SK-N-SH (cell line): ENCODE data around the gene NBEAL1. TPM values are rescaled to one million over a fixed set of nuclear protein-coding genes. Genes with fewer than 3 reads are reported as not detected.

Source experiments
- CTCF ChIA-PET: fragments of 300-600, 350-600 bp; formaldehyde crosslinking; extraction: SDS; loops from one replicate; lab custom pipeline; 2021; lab: Yijun Ruan, JAX
- POLR2A ChIA-PET: fragments of 350-600 bp; sonication (Branson Sonifier 250); formaldehyde crosslinking; extraction: SDS; loops from one replicate; lab custom pipeline; 2020; ENCODE audit warnings: antibody characterized with exemption, inconsistent platforms; lab: Yijun Ruan, JAX
- DNase-seq: peaks from one replicate; pipeline ENCODE4 v3.0.0; 2012
- H2AFZ ChIP-seq: fragments of 200-600 bp; sonication (generic); 2 replicates; pipeline ENCODE4 v1.8.1; 2016; ENCODE audit warnings: antibody characterized with exemption, mild to moderate bottlenecking, low read depth
- H3F3A ChIP-seq: fragments of 200-600 bp; sonication (generic); replicated peaks from 2 replicates; pipeline ENCODE3; 2016; ENCODE audit warnings: antibody characterized with exemption, mild to moderate bottlenecking; ENCODE audit not compliant: insufficient read depth
- H3K27ac ChIP-seq, 2 experiments: fragments of 200-500 bp in 1 of 2; fragments of 200-600 bp in 1 of 2; sonication (Bioruptor generic) in 1 of 2; sonication (generic), shearing (Covaris generic) in 1 of 2; 2 replicates each; pipeline versions ENCODE4 v1.5.1 to v1.6.1; 2014 to 2016; ENCODE audit warnings: low read depth in 2 of 2, inconsistent platforms in 1 of 2, low read length in 1 of 2, mild to moderate bottlenecking in 1 of 2, mixed read lengths in 1 of 2
- H3K27me3 ChIP-seq: fragments of 200-600 bp; sonication (generic), shearing (Covaris generic); 2 replicates; pipeline ENCODE4 v1.6.1; 2016; ENCODE audit warnings: mixed run types; ENCODE audit not compliant: insufficient read depth
- H3K36me3 ChIP-seq, 2 experiments: fragments of 200-500 bp in 1 of 2; fragments of 200-600 bp in 1 of 2; sonication (Bioruptor generic) in 1 of 2; sonication (generic) in 1 of 2; replicated peaks in 1 of 2; 2 replicates each; pipeline versions ENCODE3 to v1.5.1; 2014 to 2016; ENCODE audit warnings: low read length in 1 of 2, mild to moderate bottlenecking in 1 of 2; ENCODE audit not compliant: insufficient read depth in 2 of 2, control insufficient read depth in 1 of 2
- H3K4me1 ChIP-seq, 2 experiments: fragments of 200-500 bp in 1 of 2; fragments of 200-600 bp in 1 of 2; sonication (Bioruptor generic) in 1 of 2; sonication (generic), shearing (Covaris generic) in 1 of 2; 2 replicates each; pipeline versions ENCODE4 v1.5.1 to v1.6.1; 2014 to 2016; ENCODE audit warnings: low read depth in 1 of 2, low read length in 1 of 2, mixed run types in 1 of 2; ENCODE audit not compliant: insufficient read depth in 2 of 2, control insufficient read depth in 1 of 2
- H3K4me2 ChIP-seq: fragments of 200-600 bp; sonication (generic), shearing (Covaris generic); 2 replicates; pipeline ENCODE4 v1.6.1; 2017; ENCODE audit warnings: mixed run types
- H3K4me3 ChIP-seq, 2 experiments: fragments of 200-500 bp in 1 of 2; fragments of 200-600 bp in 1 of 2; sonication (Bioruptor generic) in 1 of 2; sonication (generic), shearing (Covaris generic) in 1 of 2; 2 replicates each; pipeline versions ENCODE4 v1.5.1 to v1.8.1; 2014 to 2016; ENCODE audit warnings: low read depth in 2 of 2, inconsistent platforms in 1 of 2, low read length in 1 of 2, mild to moderate bottlenecking in 1 of 2, mixed read lengths in 1 of 2, moderate library complexity in 1 of 2
- H3K79me2 ChIP-seq: fragments of 200-600 bp; sonication (generic); 2 replicates; pipeline ENCODE4 v1.8.1; 2017; ENCODE audit warnings: mild to moderate bottlenecking; ENCODE audit not compliant: insufficient read depth
- H3K9ac ChIP-seq: fragments of 200-600 bp; sonication (generic); 2 replicates; pipeline ENCODE4 v1.6.1; 2017; ENCODE audit warnings: mixed run types
- H3K9me2 ChIP-seq: fragments of 200-600 bp; sonication (generic); 2 replicates; pipeline ENCODE4 v1.6.1; 2017; ENCODE audit warnings: mixed run types
- H3K9me3 ChIP-seq: fragments of 200-600 bp; sonication (generic); 2 replicates; pipeline ENCODE4 v1.6.1; 2017; ENCODE audit warnings: mixed run types, mild to moderate bottlenecking, moderate library complexity
- H4K20me1 ChIP-seq: fragments of 200-600 bp; sonication (generic); 2 replicates; pipeline ENCODE4 v1.6.1; 2017; ENCODE audit warnings: mild to moderate bottlenecking, mixed run types; ENCODE audit not compliant: insufficient read depth
- CHD2 ChIP-seq: fragments of 150-350 bp; IDR thresholded peaks from 2 replicates; pipeline ENCODE4 v1.6.1; 2018; ENCODE audit warnings: low read length; ENCODE audit not compliant: partially characterized antibody
- EP300 ChIP-seq, 2 experiments: IDR thresholded peaks; 2 replicates each; pipeline versions ENCODE4 v1.4.0 to v1.6.1; 2012; ENCODE audit warnings: borderline replicate concordance in 1 of 2, low read depth in 1 of 2, low read length in 1 of 2
- FOSL2 ChIP-seq: IDR thresholded peaks from 2 replicates; pipeline ENCODE4 v1.4.0; 2012; ENCODE audit warnings: low read depth, mild to moderate bottlenecking, moderate library complexity, borderline replicate concordance
- FOXJ3 ChIP-seq: sonication (generic); formaldehyde crosslinking; IDR thresholded peaks from 2 replicates; pipeline ENCODE4 v1.5.1; 2020; ENCODE audit warnings: mild to moderate bottlenecking, missing genetic modification reagents
- FOXM1 ChIP-seq: IDR thresholded peaks from 2 replicates; pipeline ENCODE4 v1.4.0; 2012; ENCODE audit warnings: low read depth, mild to moderate bottlenecking
- GATA2 ChIP-seq: sonication (generic); formaldehyde crosslinking; IDR thresholded peaks from 2 replicates; pipeline ENCODE4 v1.5.0; 2020; ENCODE audit warnings: mild to moderate bottlenecking, missing genetic modification reagents
- MEF2A ChIP-seq: IDR thresholded peaks from 2 replicates; pipeline ENCODE4 v1.4.0; 2012; ENCODE audit warnings: low read depth, borderline replicate concordance
- MXI1 ChIP-seq: IDR thresholded peaks from 2 replicates; pipeline ENCODE4 v1.6.1; 2012; ENCODE audit warnings: mild to moderate bottlenecking, low read depth, low read length, improper control_type of control experiment
- NFIC ChIP-seq: IDR thresholded peaks from 2 replicates; pipeline ENCODE4 v1.4.0; 2012; ENCODE audit warnings: borderline replicate concordance
- RAD21 ChIP-seq: IDR thresholded peaks from 2 replicates; pipeline ENCODE4 v1.6.1; 2012; ENCODE audit warnings: mild to moderate bottlenecking, low read length
- RCOR1 ChIP-seq: fragments of 150-350 bp; IDR thresholded peaks from 2 replicates; pipeline ENCODE4 v1.6.1; 2017; ENCODE audit warnings: antibody characterized with exemption, low read length
- RFX5 ChIP-seq: IDR thresholded peaks from 2 replicates; pipeline ENCODE4 v1.6.1; 2012; ENCODE audit warnings: mild to moderate bottlenecking, improper control_type of control experiment, low read length
- RXRA ChIP-seq: IDR thresholded peaks from 2 replicates; pipeline ENCODE4 v1.4.0; 2012; ENCODE audit warnings: low read depth, mild to moderate bottlenecking, borderline replicate concordance
- SIN3A ChIP-seq: IDR thresholded peaks from 2 replicates; pipeline ENCODE4 v1.6.1; 2012; ENCODE audit warnings: low read depth, mild to moderate bottlenecking, low read length, moderate library complexity, borderline replicate concordance
- SMC3 ChIP-seq: IDR thresholded peaks from 2 replicates; pipeline ENCODE4 v1.6.1; 2012; ENCODE audit warnings: low read depth, low read length, improper control_type of control experiment
- TAF1 ChIP-seq: IDR thresholded peaks from 2 replicates; pipeline ENCODE4 v1.6.1; 2012; ENCODE audit warnings: low read depth, mild to moderate bottlenecking, low read length, moderate library complexity, borderline replicate concordance
- polyA plus RNA-seq, 3 experiments: library from polyadenylated mRNA; depleted of rRNA; stranded (reverse); fragments of >200 nt; gene quantifications; 2 replicates each; pipeline ENCODE4 v1.2.3, GENCODE V29; 2012
- TF ChIP-seq, protein P1 (sequence below): fragments of 200-600 bp; sonication (generic); IDR thresholded peaks from 2 replicates; pipeline ENCODE4 v1.6.1; 2017; ENCODE audit warnings: antibody characterized with exemption, mild to moderate bottlenecking, moderate library complexity
- TF ChIP-seq, protein P2 (sequence below): IDR thresholded peaks from 2 replicates; pipeline ENCODE4; 2012
- TF ChIP-seq, protein P3 (sequence below): fragments of 150-350 bp; IDR thresholded peaks from 2 replicates; pipeline ENCODE4 v1.6.1; 2017; ENCODE audit warnings: antibody characterized with exemption, low read length, low read depth, borderline replicate concordance

The NBEAL1 gene
- polyA plus RNA-seq, 1 of the 3 experiments (the other 2 are of a cell fraction), result 3.3 TPM

DNA sequence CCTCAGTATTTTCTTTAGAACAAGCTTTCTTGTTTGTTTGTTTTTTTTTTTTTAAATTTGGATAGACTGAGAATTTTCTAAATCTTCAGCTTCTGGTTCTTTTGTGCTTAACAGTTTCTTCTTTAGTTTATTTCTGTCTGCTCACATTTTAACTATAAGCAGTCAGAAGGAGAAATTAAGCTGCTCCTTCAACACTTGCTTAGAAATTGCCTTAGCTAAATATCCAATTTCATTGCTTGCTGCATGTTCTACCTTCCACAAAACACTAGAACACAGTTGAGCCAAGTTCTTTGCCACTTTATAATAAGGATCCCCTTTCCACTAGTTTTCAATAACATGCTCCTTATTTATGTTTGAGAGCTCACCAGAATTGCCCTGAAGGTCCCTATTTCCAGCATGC is 57.7 kb downstream of the NBEAL1 start:
- Histone ChIP-seq H3K9me2 (no peaks in the 10 kb centered on the region), H3K9ac (no peak overlapping the region), H3K79me2 (no peaks in the 10 kb centered on the region), H3K4me3 (no peak overlapping the region), H3K4me2 (no peak overlapping the region), H3F3A (peaks cover 4% of the 10 kb centered on the region), H3K4me1 (no peaks in the 10 kb centered on the region; a peak in 2 of 4 replicates), H3K36me3 (peaks cover 11 to 36% of the 10 kb centered on the region in 2 experiments), H3K27me3 (no peaks in the 10 kb centered on the region), H2AFZ (no peak overlapping the region), H4K20me1 (no peaks in the 10 kb centered on the region), H3K27ac (no peak overlapping the region), H3K9me3 (peaks cover 15% of the 10 kb centered on the region; the same call in 1 of the 2 replicates)
- CTCF ChIA-PET, result no interaction called here
- POLR2A ChIA-PET, result no interaction called here
- no peak for TF ChIP-seq MXI1
- TF ChIP-seq RXRA, result no peak
- no peak for TF ChIP-seq FOXJ3 (CRISPR knock-in tag)
- TF ChIP-seq FOXM1, result no peak
- TF ChIP-seq, protein P1, sequence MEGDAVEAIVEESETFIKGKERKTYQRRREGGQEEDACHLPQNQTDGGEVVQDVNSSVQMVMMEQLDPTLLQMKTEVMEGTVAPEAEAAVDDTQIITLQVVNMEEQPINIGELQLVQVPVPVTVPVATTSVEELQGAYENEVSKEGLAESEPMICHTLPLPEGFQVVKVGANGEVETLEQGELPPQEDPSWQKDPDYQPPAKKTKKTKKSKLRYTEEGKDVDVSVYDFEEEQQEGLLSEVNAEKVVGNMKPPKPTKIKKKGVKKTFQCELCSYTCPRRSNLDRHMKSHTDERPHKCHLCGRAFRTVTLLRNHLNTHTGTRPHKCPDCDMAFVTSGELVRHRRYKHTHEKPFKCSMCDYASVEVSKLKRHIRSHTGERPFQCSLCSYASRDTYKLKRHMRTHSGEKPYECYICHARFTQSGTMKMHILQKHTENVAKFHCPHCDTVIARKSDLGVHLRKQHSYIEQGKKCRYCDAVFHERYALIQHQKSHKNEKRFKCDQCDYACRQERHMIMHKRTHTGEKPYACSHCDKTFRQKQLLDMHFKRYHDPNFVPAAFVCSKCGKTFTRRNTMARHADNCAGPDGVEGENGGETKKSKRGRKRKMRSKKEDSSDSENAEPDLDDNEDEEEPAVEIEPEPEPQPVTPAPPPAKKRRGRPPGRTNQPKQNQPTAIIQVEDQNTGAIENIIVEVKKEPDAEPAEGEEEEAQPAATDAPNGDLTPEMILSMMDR, result no peak
- TF ChIP-seq NFIC, result no peak
- TF ChIP-seq, protein P2, sequence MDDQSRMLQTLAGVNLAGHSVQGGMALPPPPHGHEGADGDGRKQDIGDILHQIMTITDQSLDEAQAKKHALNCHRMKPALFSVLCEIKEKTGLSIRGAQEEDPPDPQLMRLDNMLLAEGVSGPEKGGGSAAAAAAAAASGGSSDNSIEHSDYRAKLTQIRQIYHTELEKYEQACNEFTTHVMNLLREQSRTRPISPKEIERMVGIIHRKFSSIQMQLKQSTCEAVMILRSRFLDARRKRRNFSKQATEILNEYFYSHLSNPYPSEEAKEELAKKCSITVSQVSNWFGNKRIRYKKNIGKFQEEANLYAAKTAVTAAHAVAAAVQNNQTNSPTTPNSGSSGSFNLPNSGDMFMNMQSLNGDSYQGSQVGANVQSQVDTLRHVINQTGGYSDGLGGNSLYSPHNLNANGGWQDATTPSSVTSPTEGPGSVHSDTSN, result no peak
- TF ChIP-seq, protein P3, sequence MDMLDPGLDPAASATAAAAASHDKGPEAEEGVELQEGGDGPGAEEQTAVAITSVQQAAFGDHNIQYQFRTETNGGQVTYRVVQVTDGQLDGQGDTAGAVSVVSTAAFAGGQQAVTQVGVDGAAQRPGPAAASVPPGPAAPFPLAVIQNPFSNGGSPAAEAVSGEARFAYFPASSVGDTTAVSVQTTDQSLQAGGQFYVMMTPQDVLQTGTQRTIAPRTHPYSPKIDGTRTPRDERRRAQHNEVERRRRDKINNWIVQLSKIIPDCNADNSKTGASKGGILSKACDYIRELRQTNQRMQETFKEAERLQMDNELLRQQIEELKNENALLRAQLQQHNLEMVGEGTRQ, result no peak
- TF ChIP-seq RCOR1, result no peak
- no peak for TF ChIP-seq GATA2
- TF ChIP-seq RAD21, result no peak
- TF ChIP-seq SMC3, result no peak
- TF ChIP-seq MEF2A, result no peak
- no peak for TF ChIP-seq RFX5
- TF ChIP-seq EP300 (IDR thresholded peaks at IDR 0.05; ENCODE audit: borderline replicate concordance in 1 of 2, low read depth in 1 of 2, low read length in 1 of 2), result no peak
- no peak for TF ChIP-seq FOSL2
- no peak for TF ChIP-seq CHD2
- TF ChIP-seq TAF1, result no peak
- TF ChIP-seq SIN3A, result no peak
- no peak for DNase-seq
